ENCODE results near the gene SPRED2.

The SPRED2 gene

GRCh38 chr2:65432227-65433190 is at the start of gene SPRED2:
Gene SPRED2 (minus strand): TSS chr2:65432599. CDS start chr2:65431987, 612 bp downstream.
- DNase-seq, result peak; percentile 85

GRCh38 chr2:65481961-65482360 is 49.6 kb upstream of the SPRED2 start:
- no peak for DNase-seq

DNA sequence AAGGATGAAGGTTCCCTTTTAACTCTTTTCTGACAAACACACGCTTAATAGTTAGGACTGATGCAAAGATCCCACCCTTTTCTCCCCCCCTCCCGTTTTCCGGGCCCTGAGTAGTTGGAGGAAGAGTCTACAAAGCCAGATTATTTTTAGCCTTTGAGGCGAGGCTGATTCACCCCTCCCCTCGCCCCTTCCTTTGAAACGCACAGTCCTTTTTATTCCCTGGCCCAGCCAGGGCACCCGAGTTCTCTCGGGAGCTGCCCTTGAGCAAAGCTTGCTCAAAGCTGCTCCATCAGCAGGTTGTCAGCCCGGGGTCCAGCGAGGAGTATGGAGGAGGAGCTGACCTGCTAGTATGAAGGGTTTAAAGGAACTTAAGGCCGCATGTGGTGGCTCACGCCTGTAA is 47.1 kb upstream of the SPRED2 start:
- DNase-seq, result no peak

DNA sequence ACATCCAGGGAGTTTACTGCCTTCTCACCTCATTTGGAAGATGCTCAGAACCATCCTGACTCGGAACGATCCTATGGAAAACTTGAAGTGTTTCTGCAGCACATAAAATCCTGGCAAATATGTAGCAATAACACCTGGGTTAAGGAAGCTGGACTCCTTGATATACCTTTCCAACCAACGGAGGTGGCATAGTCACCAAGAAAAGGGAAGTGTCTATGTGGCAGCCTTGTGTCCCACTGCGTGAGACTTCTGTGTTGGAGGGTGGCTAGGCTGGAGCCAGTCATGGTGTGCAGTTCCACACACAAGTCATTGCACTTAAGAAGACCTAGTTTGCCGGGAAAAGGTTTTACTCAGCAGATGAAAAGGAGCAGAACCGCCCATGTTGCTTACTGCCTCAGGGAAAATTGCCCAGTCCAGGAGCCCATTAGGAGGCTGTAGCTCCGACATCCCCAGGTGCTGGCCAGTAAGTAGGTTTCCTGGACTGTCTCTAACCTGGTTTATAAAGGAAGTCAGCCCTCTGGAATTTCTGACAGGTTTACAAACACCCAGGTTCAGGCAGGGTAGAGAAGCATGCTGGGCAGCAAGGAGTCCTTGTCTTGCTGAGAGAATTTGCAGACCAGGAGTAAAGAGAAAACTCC is 46.2 kb upstream of the SPRED2 start:
- no peak for DNase-seq

DNA sequence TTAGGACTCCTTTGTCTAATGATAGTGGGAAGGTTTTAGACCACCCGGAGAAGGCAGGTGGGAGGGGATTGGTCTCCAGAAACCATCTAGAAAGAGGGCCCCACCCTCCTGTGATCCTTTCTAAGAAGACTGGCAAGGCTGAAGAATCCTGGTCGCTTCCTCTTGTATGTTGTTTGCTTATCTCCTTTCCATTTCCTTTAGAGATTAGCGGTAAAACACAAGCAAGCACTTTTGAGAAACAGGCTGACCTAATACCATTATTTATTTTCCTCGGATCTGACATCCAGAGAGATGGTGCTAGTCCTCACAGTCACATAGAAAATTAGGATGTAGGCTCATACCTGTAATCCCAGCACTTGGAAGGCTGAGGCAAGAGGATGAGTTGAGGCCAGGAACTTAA is 45.2 kb upstream of the SPRED2 start:
- no peak for DNase-seq

DNA sequence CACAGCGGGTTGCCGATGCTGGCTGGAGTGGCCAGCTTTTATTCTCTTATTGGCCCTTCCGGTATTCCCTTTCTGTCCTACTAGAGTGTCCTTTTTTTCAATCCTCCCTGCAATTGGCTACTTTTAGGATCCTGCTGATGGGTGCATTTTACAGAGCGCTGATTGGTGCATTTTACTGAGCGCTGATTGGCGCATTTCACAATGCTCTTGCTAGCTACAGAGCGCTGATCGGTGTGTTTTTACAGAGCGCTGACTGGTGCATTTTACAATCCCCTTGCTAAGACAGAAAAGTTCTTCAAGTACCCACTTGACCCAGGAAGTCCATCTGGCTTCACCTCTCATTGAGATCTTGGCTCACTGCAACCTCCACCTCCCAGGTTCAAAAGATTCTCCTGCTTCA is 44.4 kb upstream of the SPRED2 start:
- no peak for DNase-seq

- DNase-seq, result no peak
Measured at GRCh38 chr2:65475000-65475399, 42.6 kb upstream of the SPRED2 start.

DNA sequence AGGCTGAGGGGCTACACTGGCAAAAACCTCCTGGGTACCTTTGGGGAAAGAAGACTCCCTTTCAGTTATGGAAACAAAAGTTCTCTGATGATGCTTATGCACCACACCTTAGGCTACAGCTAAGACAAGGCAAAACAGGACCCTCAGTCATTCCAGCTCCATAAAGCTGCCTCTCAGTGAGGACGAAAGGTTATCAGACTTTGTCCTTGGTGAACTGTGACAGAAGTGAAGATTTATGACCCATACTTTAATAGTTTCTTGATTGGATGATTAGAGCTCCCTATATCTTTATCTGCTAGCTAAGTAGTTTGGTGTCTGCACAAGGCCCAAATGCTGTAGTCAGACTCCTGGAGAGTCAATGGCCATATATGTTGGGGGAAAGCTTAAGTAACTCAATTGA is 40.6 kb upstream of the SPRED2 start:
- no peak for DNase-seq

GRCh38 chr2:65471409-65471808 is 39.0 kb upstream of the SPRED2 start:
- DNase-seq, result no peak

DNA sequence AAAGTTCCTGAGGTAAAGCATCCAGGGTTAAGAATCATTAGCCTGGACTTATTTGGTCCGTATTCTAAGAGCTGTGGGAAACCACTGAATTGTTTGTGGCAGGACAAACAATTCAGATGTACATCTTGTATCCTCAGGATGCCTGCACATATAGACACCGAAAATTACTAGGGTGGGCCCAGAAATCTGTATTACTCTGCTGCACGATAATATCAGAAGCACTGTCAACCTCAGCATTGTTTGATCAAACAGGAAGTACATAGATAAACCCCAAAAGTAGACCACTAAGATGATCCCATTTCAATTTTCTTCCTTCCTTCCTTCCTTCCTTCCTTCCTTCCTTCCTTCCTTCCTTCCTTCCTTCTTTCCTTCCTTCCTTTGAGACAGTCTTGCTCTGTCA is 34.2 kb upstream of the SPRED2 start:
- DNase-seq, result no peak

- DNase-seq, result no peak
Measured at GRCh38 chr2:65465857-65466256, 33.5 kb upstream of the SPRED2 start.

- no peak for DNase-seq
Measured at GRCh38 chr2:65465124-65465523, 32.7 kb upstream of the SPRED2 start.

DNA sequence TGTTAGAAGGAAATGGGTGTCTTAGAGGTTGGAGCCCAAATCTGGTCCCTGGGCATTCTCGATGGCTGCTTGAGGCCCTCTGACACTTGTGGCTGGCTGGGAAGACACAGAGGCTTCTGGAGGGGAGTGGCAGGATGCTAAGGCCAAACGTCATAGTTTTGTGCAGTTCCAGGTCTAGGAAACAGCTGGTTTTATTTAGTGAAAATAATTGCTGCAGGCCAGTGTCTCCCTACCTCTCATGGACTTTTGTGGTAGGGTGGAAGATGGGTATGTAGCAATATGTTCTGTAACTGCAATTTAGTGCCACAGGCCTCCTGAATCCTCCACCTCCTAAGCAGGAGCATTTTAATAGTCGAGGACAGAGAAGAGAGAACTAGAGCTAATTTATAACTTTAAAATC is 32.2 kb upstream of the SPRED2 start:
- DNase-seq, result no peak

DNA sequence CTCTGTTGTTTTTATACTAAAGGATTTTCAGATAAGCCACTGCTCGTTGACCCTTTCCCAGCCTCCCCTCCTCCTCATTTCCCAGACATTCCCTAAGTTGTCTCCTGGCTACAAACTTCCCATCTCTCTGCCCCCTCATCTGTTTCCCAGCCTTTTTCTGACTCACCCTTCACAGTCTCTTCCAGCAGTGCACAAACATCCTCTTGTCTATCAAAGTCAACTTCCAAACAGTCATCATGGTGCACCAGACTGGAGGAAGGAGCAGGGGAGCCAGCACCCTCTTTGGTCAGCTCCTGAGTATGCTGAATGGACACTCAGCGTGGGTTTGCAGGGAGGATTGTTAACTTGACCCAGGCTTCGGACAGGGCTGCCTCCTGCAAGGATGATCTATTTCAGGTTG is 26.6 kb upstream of the SPRED2 start:
- DNase-seq, result no peak

DNA sequence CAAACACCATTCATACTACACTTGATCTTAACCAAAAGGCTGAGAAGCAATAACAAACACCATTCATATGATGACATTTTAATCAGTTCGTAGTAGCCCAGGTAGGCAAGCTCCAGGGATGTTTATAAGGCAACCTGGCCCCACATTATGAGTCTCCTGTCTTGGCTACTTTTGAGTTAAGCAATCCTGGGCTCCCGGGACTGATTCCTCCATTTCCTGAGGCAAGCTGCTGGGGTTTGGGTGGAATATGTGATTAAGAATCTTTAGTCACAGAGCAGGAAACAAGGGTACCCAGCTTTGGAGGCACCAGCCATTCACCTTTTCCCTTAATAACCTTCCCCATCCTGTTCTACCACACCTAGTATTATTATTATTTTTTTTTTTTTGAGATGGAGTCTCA is 24.5 kb upstream of the SPRED2 start:
- no peak for DNase-seq

- DNase-seq, result no peak
Measured at GRCh38 chr2:65456064-65456463, 23.7 kb upstream of the SPRED2 start.

- no peak for DNase-seq
Measured at GRCh38 chr2:65453916-65454315, 21.5 kb upstream of the SPRED2 start.

DNA sequence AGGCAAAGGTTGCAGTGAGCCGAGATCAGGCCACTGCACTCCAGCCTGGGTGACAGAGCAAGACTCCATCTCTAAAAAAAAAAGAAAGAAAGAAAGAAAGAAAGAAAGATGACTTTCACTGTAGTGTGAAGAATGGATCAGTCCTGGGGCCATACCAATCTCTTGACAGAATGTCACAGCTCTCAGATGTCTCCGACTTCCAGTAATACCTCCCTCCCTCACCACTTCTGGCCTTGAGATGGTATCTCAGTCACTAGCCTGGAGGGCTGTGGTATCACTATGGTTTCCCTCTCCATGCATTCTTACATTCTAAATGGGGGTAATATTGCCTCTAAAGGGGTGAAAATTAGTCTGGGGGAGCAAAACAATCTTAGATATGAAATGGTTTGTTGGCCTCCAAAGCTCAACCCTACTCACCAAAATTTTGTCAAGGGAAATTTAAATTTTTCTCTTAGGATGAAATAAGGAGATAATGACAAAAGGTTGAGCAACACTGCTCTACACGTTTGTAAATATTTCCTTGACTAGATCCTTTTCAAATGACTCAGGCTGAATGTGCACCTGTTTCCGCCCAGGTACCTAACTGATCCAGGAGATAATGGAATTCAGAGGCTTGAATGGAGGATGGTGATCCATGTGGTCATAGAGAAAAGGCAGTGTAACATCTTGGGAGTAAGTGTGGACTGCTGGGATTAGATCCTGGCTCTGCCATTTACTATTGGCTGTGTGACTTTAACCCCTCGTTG is 19.9 kb upstream of the SPRED2 start:
- DNase-seq, result no peak

DNA sequence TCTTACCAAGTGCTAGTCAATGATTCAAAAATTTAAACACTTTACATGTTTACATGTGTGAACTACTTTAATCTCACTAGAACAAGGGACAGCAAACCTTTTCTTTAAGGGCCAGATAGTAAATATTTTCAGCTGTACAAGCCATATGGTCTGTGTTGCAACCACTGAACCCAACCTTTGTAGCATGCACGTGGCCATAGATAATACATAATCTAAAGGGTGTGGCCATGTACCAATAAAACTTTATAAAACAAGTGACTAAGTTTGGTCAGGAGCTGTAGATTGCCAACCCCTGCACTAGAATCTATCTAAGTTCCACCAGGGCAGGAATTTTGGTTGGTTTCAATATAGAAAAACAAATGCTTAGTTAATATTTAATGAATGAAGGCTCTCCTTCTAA is 18.4 kb upstream of the SPRED2 start:
- no peak for DNase-seq

GRCh38 chr2:65450393-65450792 is 18.0 kb upstream of the SPRED2 start:
- DNase-seq, result no peak

DNA sequence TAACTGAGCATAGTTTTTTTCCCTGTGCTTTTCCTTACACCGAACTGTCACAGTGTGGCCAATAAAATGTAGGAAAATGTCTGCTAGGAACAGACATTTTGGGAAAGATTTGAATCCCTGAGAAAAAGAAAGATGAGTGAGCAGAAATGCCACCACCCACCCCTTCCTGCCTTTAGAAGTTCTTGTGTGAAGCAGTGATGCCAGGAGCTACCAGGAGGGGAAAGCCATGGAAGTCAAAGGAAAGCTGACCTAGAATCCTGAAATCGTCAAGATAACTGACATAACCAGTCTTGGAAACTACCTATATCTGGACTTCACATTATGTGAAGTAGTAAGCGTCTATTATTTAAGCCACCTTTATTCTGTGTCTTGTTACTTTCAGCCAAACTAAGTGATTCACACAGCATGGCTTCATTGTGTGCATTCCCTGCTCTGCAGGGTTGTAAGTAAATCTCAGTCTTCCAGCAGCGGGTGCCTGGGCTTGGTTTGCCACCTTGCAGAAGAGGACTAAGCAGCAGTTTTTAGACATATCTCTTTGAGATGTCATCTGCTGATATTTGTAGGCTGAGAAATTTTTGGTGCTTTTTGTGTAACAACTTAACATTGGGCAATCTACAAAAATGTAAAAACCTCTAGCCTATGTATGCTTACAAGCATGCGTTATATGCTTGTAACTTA is 11.2 kb upstream of the SPRED2 start:
- no peak for DNase-seq

DNA sequence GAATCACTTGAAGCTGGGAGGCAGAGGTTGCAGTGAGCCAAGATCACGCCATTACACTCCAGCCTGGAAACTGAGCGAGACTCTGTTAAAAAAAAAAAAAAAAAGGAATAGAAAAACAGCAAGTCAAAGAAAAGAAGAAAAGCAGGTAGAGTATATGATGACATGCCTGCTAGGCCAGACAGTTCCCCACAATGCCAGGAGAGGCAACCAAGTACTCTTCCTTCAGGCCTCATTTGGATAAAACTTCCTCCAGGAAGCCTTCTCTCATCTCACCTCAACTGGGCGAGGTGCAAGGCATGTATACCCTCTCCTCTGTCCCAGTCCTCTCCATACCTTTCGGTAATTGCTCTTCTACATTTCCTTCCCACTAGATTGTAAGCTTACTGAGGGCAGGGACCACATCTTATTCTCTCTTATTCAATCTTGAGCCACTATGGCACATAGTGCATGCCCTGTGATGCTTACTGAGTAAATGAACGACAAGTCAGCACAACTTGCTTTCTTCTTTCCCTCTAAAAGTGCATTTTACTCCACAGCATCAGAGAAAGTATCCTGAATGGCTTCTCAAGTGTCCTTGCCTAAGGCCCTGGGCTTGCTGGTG is 10.1 kb upstream of the SPRED2 start:
- DNase-seq, result no peak

Data from GOT3 (cell line).